GM21786 (cell line): ENCODE data around the gene COQ9.

Experiments used
- ATAC-seq: cut with Tn5 transposase; IDR thresholded peaks from one replicate; pipeline ENCODE4 v1.9.1; 2021; ENCODE audit not compliant: unreplicated experiment

The COQ9 gene

GRCh38 chr16:57509231-57509923 lies 62.1 kb downstream of the COQ9 start:
- no peak for ATAC-seq

GRCh38 chr16:57510016-57510871 lies 63.0 kb downstream of the COQ9 start:
- ATAC-seq: no peak
